Measurements from ENCODE around the gene RNF145. TPM values are rescaled to one million over a fixed set of nuclear protein-coding genes. Genes with fewer than 3 reads are reported as not detected.
A peak's percentile ranks its signal among the peaks of the same experiment; 100 is the strongest.

The RNF145 gene
- total and polyA plus RNA-seq, 12 donors, result 9.4 to 37.4 (median 22.2) TPM

DNA sequence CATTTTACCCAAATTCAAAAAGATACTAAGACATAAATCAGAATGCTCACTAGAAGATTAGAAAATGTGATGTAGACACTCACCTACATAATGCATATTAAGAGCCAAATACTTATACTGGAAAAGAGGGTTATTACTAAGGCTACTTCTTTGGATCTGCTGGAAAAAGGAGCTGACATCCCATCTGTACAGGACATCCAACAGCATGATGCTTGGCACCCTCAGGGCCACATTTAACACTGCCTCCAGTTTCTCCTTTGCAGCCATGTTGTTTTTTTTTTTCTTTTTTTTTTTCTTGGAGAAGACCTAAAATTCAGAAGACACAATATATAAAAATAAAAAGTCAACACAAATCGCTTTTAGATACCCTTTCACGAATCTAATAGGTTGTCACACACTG is 6.0 kb downstream of the RNF145 start:
- Histone ChIP-seq H3K4me3 (no peak overlapping the region), H3K9me3 (no peaks in the 10 kb centered on the region), H3K27me3 (no peaks in the 10 kb centered on the region), H3K4me1 (peaks cover 3 to 86% (median 50%) of the 10 kb centered on the region in 9 donors), H3K36me3 (peaks cover 0 to 39% (median 0%) of the 10 kb centered on the region in 9 donors), H3K27ac (no peak overlapping the region)
- TF ChIP-seq, protein P1, sequence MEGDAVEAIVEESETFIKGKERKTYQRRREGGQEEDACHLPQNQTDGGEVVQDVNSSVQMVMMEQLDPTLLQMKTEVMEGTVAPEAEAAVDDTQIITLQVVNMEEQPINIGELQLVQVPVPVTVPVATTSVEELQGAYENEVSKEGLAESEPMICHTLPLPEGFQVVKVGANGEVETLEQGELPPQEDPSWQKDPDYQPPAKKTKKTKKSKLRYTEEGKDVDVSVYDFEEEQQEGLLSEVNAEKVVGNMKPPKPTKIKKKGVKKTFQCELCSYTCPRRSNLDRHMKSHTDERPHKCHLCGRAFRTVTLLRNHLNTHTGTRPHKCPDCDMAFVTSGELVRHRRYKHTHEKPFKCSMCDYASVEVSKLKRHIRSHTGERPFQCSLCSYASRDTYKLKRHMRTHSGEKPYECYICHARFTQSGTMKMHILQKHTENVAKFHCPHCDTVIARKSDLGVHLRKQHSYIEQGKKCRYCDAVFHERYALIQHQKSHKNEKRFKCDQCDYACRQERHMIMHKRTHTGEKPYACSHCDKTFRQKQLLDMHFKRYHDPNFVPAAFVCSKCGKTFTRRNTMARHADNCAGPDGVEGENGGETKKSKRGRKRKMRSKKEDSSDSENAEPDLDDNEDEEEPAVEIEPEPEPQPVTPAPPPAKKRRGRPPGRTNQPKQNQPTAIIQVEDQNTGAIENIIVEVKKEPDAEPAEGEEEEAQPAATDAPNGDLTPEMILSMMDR (IDR thresholded peaks at IDR 0.05), result no peak
- no peak for ATAC-seq
- no peak for DNase-seq
- intact Hi-C loops (cut with DNase I), result loop anchor here in 2 of 10 donors (10.0 kb wide), 1 partner anchor 49 kb away; no protein-coding TSS in a partner anchor
- WGBS, 2 donors, result 60 to 68% methylated on average over 2 of the region's 2 CpGs

DNA sequence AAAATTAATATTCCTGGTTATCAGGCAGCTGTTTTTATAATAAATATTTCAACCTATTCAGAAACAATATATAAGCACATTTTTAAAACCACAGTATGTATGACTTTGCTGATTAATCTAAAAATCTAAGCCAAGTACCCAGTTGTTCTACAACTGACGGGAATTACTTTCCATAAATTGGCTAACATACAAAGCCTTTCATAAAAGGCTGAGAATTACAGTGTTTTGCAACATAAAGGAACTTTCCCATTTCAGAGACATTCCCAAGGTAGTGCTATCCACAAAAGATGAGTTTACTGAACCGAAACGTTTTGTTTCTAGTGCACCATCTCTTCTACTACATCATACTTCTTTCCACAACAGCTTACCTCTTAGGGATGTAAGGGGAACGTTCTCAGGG is 7.2 kb downstream of the RNF145 start:
- DNase-seq (no peak), ATAC-seq (no peak)
- intact Hi-C loops (cut with DNase I), result loop anchor here in 2 of 10 donors (10.0 kb wide), 1 partner anchor 47 kb away; no protein-coding TSS in a partner anchor
- H3K27me3 ChIP-seq, result no peaks in the 10 kb centered on the region
- 67 to 72% methylated on average over 4 of the region's 4 CpGs for WGBS, 2 donors
- peaks cover 0 to 51% (median 0%) of the 10 kb centered on the region in 9 donors for H3K36me3 ChIP-seq
- no peak overlapping the region for H3K27ac ChIP-seq
- H3K4me3 ChIP-seq, result no peak overlapping the region
- H3K4me1 ChIP-seq, result peaks cover 3 to 92% (median 50%) of the 10 kb centered on the region in 9 donors
- TF ChIP-seq, protein P1 (IDR thresholded peaks at IDR 0.05), result no peak
- no peaks in the 10 kb centered on the region for H3K9me3 ChIP-seq

DNA sequence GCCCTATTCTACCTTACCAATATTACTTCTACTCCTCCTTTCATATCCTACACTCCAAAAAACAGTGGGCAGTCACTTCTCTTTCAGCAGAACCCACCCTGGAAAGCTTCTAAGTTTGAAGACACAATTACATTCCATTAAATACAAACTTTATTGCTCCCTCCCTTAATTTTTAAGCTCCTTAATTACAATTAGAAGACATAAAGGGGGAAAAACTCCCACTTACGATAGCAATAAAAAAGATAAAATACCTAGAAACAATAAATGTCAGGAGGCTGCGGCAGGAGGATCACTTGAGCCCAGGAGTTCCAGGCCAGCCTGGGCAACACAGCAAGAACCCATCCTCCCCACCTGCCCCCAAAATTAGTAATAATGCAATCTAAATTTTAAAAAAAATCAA is 9.6 kb downstream of the RNF145 start:
- intact Hi-C loops (cut with DNase I), result loop anchor here in 2 of 10 donors (10.0 kb wide), 1 partner anchor 45 kb away; no protein-coding TSS in a partner anchor
- peaks cover 3 to 78% (median 38%) of the 10 kb centered on the region in 9 donors for H3K4me1 ChIP-seq
- H3K27ac ChIP-seq, result peak overlapping the region in 1 of 10 donors; percentile 17
- H3K9me3 ChIP-seq, result no peaks in the 10 kb centered on the region
- ATAC-seq (no peak), DNase-seq (no peak)
- H3K36me3 ChIP-seq, result peaks cover 0 to 69% (median 0%) of the 10 kb centered on the region in 9 donors
- TF ChIP-seq, protein P1 (IDR thresholded peaks at IDR 0.05), result no peak
- H3K27me3 ChIP-seq, result no peaks in the 10 kb centered on the region
- no peak overlapping the region for H3K4me3 ChIP-seq
- 95 to 98% methylated on average over 2 of the region's 2 CpGs for WGBS, 2 donors

DNA sequence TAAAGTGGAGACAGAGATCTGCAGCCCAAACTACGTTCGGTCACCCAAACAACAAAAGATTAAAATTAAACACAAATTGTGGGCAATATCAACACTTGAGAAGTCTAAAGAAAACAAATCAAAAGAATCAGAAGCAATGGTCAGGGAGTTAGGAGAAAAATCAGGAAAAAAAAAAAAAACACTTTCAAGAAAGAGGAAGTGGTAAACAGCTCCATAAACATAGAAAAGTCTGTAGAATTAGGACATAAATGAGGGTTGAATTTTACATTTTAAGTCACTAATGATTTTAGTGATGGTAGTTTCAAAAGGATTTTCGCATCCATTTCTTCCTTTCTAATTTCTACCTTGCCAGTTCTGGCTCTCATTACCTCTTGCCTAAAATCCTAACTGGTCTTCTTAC is 10.1 kb downstream of the RNF145 start:
- no peaks in the 10 kb centered on the region for H3K27me3 ChIP-seq
- H3K36me3 ChIP-seq, result peaks cover 0 to 75% (median 0%) of the 10 kb centered on the region in 9 donors
- H3K9me3 ChIP-seq, result no peaks in the 10 kb centered on the region
- H3K4me1 ChIP-seq, result peaks cover 2 to 72% (median 35%) of the 10 kb centered on the region in 9 donors
- TF ChIP-seq, protein P1 (IDR thresholded peaks at IDR 0.05), result no peak
- intact Hi-C loops (cut with DNase I), result no loop called here
- ATAC-seq (no peak), DNase-seq (no peak)
- WGBS, 2 donors, result 92 to 97% methylated on average over 3 of the region's 3 CpGs
- H3K27ac ChIP-seq, result peak overlapping the region in 1 of 10 donors; percentile 17
- H3K4me3 ChIP-seq, result no peak overlapping the region

All from heart right ventricle (tissue), 16 donors.